LNCAP (cell line): ENCODE measurements around the gene STEAP3.

ENCODE experiments used
- CTCF ChIP-seq: fragments of 450-650 bp; IDR thresholded peaks from 2 replicates; pipeline ENCODE4 v1.5.1; 2017; ENCODE audit warnings: mild to moderate bottlenecking

Gene STEAP3

DNA sequence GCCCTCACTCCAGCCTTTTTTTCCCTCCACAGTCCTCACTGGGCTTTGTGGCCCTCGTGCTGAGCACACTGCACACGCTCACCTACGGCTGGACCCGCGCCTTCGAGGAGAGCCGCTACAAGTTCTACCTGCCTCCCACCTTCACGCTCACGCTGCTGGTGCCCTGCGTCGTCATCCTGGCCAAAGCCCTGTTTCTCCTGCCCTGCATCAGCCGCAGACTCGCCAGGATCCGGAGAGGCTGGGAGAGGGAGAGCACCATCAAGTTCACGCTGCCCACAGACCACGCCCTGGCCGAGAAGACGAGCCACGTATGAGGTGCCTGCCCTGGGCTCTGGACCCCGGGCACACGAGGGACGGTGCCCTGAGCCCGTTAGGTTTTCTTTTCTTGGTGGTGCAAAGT, 39.4 kb downstream of the STEAP3 start:
- no peak for TF ChIP-seq CTCF

DNA sequence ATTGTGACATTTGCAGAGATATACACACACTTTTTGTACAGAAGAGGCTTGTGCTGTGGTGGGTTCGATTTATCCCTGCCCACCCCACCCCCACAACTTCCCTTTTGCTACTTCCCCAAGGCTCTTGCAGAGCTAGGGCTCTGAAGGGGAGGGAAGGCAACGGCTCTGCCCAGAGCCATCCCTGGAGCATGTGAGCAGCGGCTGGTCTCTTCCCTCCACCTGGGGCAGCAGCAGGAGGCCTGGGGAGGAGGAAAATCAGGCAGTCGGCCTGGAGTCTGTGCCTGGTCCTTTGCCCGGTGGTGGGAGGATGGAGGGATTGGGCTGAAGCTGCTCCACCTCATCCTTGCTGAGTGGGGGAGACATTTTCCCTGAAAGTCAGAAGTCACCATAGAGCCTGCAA, 40.0 kb downstream of the STEAP3 start:
- TF ChIP-seq CTCF = no peak

DNA sequence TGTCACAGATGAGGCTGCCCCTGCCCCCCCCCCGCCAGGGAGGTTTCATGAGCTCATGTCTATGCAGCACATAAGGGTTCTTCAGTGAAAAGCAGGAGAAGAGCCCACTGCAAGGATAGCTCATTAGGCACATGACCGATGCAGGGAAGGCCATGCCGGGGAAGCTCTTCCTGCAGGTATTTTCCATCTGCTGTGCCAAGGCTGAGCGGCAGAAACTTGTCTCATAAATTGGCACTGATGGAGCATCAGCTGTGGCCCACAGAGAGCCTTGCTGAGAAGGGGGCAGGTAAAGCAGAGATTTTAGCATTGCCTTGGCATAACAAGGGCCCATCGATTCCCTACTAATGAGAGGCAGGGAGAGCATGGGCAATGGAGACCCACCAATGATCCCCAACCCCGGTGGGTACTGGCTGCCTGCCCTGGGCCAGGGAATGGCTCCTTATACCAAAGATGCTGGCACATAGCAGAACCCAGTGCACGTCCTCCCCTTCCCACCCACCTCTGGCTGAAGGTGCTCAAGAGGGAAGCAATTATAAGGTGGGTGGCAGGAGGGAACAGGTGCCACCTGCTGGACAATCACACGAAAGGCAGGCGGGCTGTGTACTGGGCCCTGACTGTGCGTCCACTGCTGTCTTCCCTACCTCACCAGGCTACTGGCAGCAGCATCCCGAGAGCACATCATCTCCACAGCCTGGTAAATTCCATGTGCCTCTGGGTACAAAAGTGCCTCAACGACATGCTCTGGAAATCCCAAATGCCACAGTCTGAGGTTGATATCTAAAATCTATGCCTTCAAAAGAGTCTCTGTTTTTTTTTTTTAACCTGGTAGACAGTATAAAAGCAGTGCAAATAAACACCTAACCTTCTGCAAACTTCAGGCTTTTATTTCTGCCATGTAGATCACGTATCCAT, 41.4 kb downstream of the STEAP3 start:
- TF ChIP-seq CTCF = peak; percentile 82

GRCh38 chr2:119265693-119266066, 42.0 kb downstream of the STEAP3 start:
- TF ChIP-seq CTCF = no peak

DNA sequence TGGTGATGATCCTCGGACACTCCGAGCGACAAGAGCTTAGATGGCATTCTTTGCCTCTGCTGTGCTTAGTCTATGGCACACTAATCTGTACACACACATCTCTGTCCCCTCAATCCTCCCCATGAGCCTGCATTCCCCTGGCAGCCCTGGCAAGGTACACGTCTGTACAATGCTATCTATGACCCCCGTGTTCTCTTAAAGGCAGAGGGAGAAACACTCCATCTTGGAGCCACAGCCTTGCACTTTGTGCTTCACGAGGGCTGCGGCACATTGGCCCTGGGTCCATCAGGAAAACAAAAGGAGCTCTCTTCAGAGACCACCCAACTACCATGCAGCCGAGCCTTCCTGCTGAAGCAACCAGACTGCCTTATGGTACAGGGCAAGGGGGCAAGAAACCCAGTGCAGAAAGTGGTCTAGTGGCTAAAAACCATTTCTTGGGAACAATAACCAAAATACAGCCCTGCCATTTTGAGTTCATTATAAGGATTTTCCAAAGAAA, 42.5 kb downstream of the STEAP3 start:
- TF ChIP-seq CTCF = no peak

DNA sequence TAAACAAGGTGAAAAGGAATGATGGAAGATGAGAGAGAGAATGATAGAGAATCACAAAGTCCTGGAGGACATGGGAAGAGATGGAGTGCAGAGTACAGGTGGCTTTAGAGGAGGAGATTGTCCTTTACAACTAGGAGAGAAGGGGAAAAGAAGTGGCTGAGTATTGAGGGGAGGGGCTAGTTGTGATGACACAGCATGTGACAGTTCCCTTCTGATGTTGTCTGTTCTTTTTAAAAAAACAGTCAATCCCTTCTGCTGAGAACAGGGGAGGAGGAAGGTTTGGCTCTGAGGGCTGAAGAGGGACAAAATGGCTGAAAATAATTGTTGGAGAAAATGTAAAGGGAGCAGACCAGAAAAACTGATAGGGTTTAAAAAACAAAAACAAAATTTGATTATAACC, 44.0 kb downstream of the STEAP3 start:
- no peak for TF ChIP-seq CTCF

DNA sequence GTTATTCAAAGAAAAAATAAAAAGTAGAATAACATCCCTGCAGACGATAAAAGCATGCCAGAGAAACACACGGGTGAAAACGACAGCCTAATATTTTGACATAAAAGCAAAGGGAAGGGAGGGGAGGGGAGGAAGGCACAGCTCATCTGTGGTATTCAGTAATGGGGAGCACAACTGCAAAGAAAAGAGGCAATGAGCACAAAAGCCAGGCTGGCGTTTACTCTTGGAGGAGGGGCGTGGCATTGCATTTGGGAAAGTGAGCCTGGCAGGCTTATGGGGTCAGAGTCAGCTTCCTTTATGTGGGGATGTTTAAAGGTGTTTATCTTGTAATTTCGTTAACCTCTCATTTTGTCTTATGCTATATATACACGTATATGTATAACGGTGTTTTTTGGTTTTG, 53.2 kb downstream of the STEAP3 start:
- no peak for TF ChIP-seq CTCF

GRCh38 chr2:119278946-119279345, 55.3 kb downstream of the STEAP3 start:
- no peak for TF ChIP-seq CTCF
